Neural cell (in vitro differentiated cells): Measurements from ENCODE around the gene POFUT1. TPM values are rescaled to one million over a fixed set of nuclear protein-coding genes. Genes with fewer than 3 reads are reported as not detected.

Experiments
- H2AFZ ChIP-seq: fragments of 200-600, 300-800 bp; sonication (generic), shearing (Covaris generic); 2 replicates; pipeline ENCODE4 v1.6.0; 2014; ENCODE audit warnings: low read depth, mild to moderate bottlenecking, antibody characterized with exemption, low read length, moderate library complexity
- H3F3A ChIP-seq: fragments of 200-600 bp; shearing (Covaris generic); 2 replicates; pipeline ENCODE4 v1.6.1; 2016; ENCODE audit warnings: mild to moderate bottlenecking, moderate library complexity, mixed read lengths, antibody characterized with exemption, low read length; ENCODE audit not compliant: insufficient read depth, poor library complexity, severe bottlenecking
- H3K27ac ChIP-seq: fragments of 200-600, 300-800 bp; sonication (generic), shearing (Covaris generic); 2 replicates; pipeline ENCODE4 v1.5.1; 2014; ENCODE audit warnings: mild to moderate bottlenecking, low read length, moderate library complexity
- H3K27me3 ChIP-seq: fragments of 300-800, 200-600 bp; sonication (generic), shearing (Covaris generic); 2 replicates; pipeline ENCODE4 v1.6.0; 2014; ENCODE audit warnings: mild to moderate bottlenecking, low read depth, low read length, moderate library complexity; ENCODE audit not compliant: insufficient read depth
- H3K36me3 ChIP-seq: fragments of 300-800, 200-600 bp; sonication (generic), shearing (Covaris generic); 2 replicates; pipeline ENCODE4 v1.5.1; 2014; ENCODE audit warnings: mild to moderate bottlenecking, antibody characterized with exemption, low read length, moderate library complexity; ENCODE audit not compliant: insufficient read depth
- H3K4me2 ChIP-seq: fragments of 300-800, 200-600 bp; sonication (generic), shearing (Covaris generic); 2 replicates; pipeline ENCODE4 v1.6.0; 2014; ENCODE audit warnings: mild to moderate bottlenecking, low read length
- H3K4me3 ChIP-seq: fragments of 300-800, 200-600 bp; sonication (generic), shearing (Covaris generic); 2 replicates; pipeline ENCODE4 v1.5.1; 2014; ENCODE audit warnings: mild to moderate bottlenecking, low read length, moderate library complexity
- H3K79me2 ChIP-seq: fragments of 200-600 bp; shearing (Covaris generic); replicated peaks from 2 replicates; pipeline ENCODE4 v1.6.0; 2014; ENCODE audit warnings: mild to moderate bottlenecking, low read length, moderate library complexity; ENCODE audit not compliant: insufficient read depth
- H3K9ac ChIP-seq: fragments of 300-800, 200-600 bp; sonication (generic), shearing (Covaris generic); 2 replicates; pipeline ENCODE4 v1.6.1; 2016; ENCODE audit warnings: mild to moderate bottlenecking, low read length, mixed read lengths
- H3K9me2 ChIP-seq: fragments of 200-600 bp; shearing (Covaris generic); 2 replicates; pipeline ENCODE4 v1.6.1; 2016; ENCODE audit warnings: mild to moderate bottlenecking, low read length, mixed read lengths; ENCODE audit not compliant: insufficient read depth
- H3K9me3 ChIP-seq: fragments of 200-600, 300-800 bp; sonication (generic), shearing (Covaris generic); 2 replicates; pipeline ENCODE4 v1.6.1; 2016; ENCODE audit warnings: mild to moderate bottlenecking, mixed run types, low read length, moderate library complexity, mixed read lengths
- H4K20me1 ChIP-seq: fragments of 200-600 bp; shearing (Covaris generic); 2 replicates; pipeline ENCODE4 v1.6.1; 2016; ENCODE audit warnings: mild to moderate bottlenecking, mixed run types; ENCODE audit not compliant: insufficient read depth
- EZH2 ChIP-seq: fragments of 200-600, 300-800 bp; shearing (Covaris generic), sonication (generic); IDR thresholded peaks from 2 replicates; pipeline ENCODE4 v1.6.1; 2014; ENCODE audit warnings: antibody characterized with exemption, low read length, borderline replicate concordance, mild to moderate bottlenecking; ENCODE audit not compliant: insufficient read depth, poor library complexity, severe bottlenecking
- MXI1 ChIP-seq: fragments of 450-650 bp; conservative IDR thresholded peaks from 2 replicates; pipeline ENCODE4 v1.6.1; 2014; ENCODE audit warnings: antibody characterized with exemption, mild to moderate bottlenecking; ENCODE audit not compliant: poor library complexity, severe bottlenecking
- POLR2AphosphoS5 ChIP-seq: IDR thresholded peaks from 2 replicates; pipeline ENCODE4 v1.6.1; 2012
- RAD21 ChIP-seq: fragments of 450-650 bp; conservative IDR thresholded peaks from 2 replicates; pipeline ENCODE4 v1.6.1; 2014; ENCODE audit warnings: antibody characterized with exemption, mild to moderate bottlenecking, moderate library complexity
- TAF1 ChIP-seq: IDR thresholded peaks from 2 replicates; pipeline ENCODE4 v1.6.1; 2012; ENCODE audit warnings: low read depth
- polyA plus RNA-seq: library from polyadenylated mRNA; depleted of rRNA; stranded (reverse); fragments of >200 nt; gene quantifications from 2 replicates; pipeline ENCODE4 v1.2.3, GENCODE V29; 2014
- TF ChIP-seq, protein P1 (sequence below): fragments of 450-650 bp; IDR thresholded peaks from 2 replicates; pipeline ENCODE4 v1.5.1; 2014; ENCODE audit warnings: antibody characterized with exemption, mild to moderate bottlenecking, moderate library complexity; ENCODE audit not compliant: poor library complexity, severe bottlenecking
- TF ChIP-seq, protein P2 (sequence below): IDR thresholded peaks from 2 replicates; pipeline ENCODE4 v1.6.1; 2012; ENCODE audit warnings: borderline replicate concordance

POFUT1 gene
- polyA plus RNA-seq, 1 donor from 2014 or later: 14.0 TPM

DNA sequence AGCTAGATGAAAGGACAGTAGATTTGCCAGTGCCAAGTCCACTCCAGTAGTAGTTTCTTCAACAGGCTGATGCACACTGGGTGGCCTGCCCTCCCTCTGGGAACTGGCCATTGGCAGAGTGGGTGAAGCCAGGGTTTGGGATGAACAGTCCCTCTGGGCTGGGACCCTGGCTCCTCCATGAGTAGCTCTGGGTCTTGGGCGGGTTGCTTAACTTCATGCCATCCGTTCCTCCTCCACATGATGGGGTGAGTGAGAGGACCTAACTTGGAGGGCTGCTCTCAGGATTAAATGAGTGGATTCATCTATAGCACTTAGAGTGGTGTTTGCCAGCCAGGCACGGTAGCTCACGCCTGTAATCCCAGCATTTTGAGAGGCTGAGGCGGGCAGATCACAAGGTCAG lies 47.3 kb upstream of the POFUT1 start:
- Histone ChIP-seq H3K9me2 (no peaks in the 10 kb centered on the region), H3K36me3 (peaks cover 22% of the 10 kb centered on the region), H2AFZ (no peak overlapping the region), H3K4me2 (no peak overlapping the region), H3K9me3 (no peaks in the 10 kb centered on the region), H3K9ac (no peak overlapping the region), H4K20me1 (no peaks in the 10 kb centered on the region), H3K4me3 (no peak overlapping the region), H3K79me2 (no peaks in the 10 kb centered on the region), H3K27me3 (no peaks in the 10 kb centered on the region), H3F3A (no peaks in the 10 kb centered on the region), H3K27ac (no peak overlapping the region)
- TF ChIP-seq MXI1 (no peak), RAD21 (no peak)
- TF ChIP-seq, protein P1, sequence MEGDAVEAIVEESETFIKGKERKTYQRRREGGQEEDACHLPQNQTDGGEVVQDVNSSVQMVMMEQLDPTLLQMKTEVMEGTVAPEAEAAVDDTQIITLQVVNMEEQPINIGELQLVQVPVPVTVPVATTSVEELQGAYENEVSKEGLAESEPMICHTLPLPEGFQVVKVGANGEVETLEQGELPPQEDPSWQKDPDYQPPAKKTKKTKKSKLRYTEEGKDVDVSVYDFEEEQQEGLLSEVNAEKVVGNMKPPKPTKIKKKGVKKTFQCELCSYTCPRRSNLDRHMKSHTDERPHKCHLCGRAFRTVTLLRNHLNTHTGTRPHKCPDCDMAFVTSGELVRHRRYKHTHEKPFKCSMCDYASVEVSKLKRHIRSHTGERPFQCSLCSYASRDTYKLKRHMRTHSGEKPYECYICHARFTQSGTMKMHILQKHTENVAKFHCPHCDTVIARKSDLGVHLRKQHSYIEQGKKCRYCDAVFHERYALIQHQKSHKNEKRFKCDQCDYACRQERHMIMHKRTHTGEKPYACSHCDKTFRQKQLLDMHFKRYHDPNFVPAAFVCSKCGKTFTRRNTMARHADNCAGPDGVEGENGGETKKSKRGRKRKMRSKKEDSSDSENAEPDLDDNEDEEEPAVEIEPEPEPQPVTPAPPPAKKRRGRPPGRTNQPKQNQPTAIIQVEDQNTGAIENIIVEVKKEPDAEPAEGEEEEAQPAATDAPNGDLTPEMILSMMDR: no peak
- TF ChIP-seq, protein P2, sequence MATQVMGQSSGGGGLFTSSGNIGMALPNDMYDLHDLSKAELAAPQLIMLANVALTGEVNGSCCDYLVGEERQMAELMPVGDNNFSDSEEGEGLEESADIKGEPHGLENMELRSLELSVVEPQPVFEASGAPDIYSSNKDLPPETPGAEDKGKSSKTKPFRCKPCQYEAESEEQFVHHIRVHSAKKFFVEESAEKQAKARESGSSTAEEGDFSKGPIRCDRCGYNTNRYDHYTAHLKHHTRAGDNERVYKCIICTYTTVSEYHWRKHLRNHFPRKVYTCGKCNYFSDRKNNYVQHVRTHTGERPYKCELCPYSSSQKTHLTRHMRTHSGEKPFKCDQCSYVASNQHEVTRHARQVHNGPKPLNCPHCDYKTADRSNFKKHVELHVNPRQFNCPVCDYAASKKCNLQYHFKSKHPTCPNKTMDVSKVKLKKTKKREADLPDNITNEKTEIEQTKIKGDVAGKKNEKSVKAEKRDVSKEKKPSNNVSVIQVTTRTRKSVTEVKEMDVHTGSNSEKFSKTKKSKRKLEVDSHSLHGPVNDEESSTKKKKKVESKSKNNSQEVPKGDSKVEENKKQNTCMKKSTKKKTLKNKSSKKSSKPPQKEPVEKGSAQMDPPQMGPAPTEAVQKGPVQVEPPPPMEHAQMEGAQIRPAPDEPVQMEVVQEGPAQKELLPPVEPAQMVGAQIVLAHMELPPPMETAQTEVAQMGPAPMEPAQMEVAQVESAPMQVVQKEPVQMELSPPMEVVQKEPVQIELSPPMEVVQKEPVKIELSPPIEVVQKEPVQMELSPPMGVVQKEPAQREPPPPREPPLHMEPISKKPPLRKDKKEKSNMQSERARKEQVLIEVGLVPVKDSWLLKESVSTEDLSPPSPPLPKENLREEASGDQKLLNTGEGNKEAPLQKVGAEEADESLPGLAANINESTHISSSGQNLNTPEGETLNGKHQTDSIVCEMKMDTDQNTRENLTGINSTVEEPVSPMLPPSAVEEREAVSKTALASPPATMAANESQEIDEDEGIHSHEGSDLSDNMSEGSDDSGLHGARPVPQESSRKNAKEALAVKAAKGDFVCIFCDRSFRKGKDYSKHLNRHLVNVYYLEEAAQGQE: no peak

DNA sequence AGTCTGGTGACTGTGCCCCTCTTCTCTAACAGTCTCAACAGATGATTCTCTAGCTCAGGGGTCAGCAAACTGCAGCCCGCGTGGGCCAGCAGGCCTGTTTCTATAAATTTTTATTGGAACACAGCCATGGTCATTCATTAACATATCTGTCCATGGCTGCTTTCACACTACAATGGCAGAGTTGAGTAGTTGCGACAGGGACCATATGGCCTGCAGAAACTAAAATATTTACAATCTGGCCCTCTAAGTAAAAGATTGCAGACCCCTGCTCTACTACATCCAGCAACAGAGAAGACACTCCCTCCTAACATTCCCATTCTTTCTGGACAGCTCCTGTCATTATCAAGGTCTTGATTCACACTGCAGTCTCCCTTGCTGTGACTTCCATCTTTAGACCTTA lies 45.3 kb upstream of the POFUT1 start:
- Histone ChIP-seq H2AFZ (no peak overlapping the region), H3K9ac (no peak overlapping the region), H3K4me3 (no peak overlapping the region), H3K4me2 (no peak overlapping the region), H3K9me2 (no peaks in the 10 kb centered on the region), H4K20me1 (no peaks in the 10 kb centered on the region), H3K79me2 (no peaks in the 10 kb centered on the region), H3F3A (no peaks in the 10 kb centered on the region), H3K36me3 (peaks cover 20% of the 10 kb centered on the region), H3K27ac (no peak overlapping the region), H3K9me3 (no peaks in the 10 kb centered on the region), H3K27me3 (no peaks in the 10 kb centered on the region)
- TF ChIP-seq POLR2AphosphoS5 (no peak), EZH2 (no peak), MXI1 (no peak), TAF1 (no peak)
- TF ChIP-seq, protein P2: no peak
